HepG2 (cell line): ENCODE data around the gene ATP6V0D1. TPM values are rescaled to one million over a fixed set of nuclear protein-coding genes. Genes with fewer than 3 reads are reported as not detected.

Source experiments
- ATF3 ChIP-seq: sonication (generic); formaldehyde crosslinking; IDR thresholded peaks from 2 replicates; pipeline ENCODE4 v1.4.0; 2020; ENCODE audit warnings: missing genetic modification reagents
- HNRNPUL1 ChIP-seq: fragments of 200-400 bp; formaldehyde crosslinking; IDR thresholded peaks from 2 replicates; pipeline ENCODE4 v1.6.1; 2017; ENCODE audit warnings: low read depth, mild to moderate bottlenecking, low read length, moderate library complexity
- HOXA5 ChIP-seq: sonication (generic); formaldehyde crosslinking; IDR thresholded peaks from 2 replicates; pipeline ENCODE4 v1.4.0; 2020; ENCODE audit warnings: missing genetic modification reagents
- MED1 ChIP-seq: sonication (generic); formaldehyde crosslinking; IDR thresholded peaks from 2 replicates; pipeline ENCODE4 v1.4.0; 2020; ENCODE audit warnings: missing genetic modification reagents
- RBM22 ChIP-seq: fragments of 200-400 bp; formaldehyde crosslinking; optimal IDR thresholded peaks from 2 replicates; pipeline ENCODE3; 2017; ENCODE audit warnings: mild to moderate bottlenecking, low read length, moderate library complexity
- ZMYM4 ChIP-seq: sonication (generic); formaldehyde crosslinking; IDR thresholded peaks from 2 replicates; pipeline ENCODE4 v1.8.1; 2023; ENCODE audit warnings: mild to moderate bottlenecking, missing genetic modification reagents
- ZNF101 ChIP-seq: sonication (generic); formaldehyde crosslinking; IDR thresholded peaks from 2 replicates; pipeline ENCODE4 v1.4.0; 2020; ENCODE audit warnings: mild to moderate bottlenecking, low read depth, missing genetic modification reagents, borderline replicate concordance
- ZNF142 ChIP-seq: sonication (generic); formaldehyde crosslinking; IDR thresholded peaks from 2 replicates; pipeline ENCODE4 v1.4.0; 2020; ENCODE audit warnings: missing genetic modification reagents
- ZNF264 ChIP-seq: sonication (generic); formaldehyde crosslinking; IDR thresholded peaks from 2 replicates; pipeline ENCODE4 v1.4.0; 2020; ENCODE audit warnings: missing genetic modification reagents
- ZNF34 ChIP-seq: sonication (generic); formaldehyde crosslinking; IDR thresholded peaks from 2 replicates; pipeline ENCODE4 v1.4.0; 2020; ENCODE audit warnings: mild to moderate bottlenecking, missing genetic modification reagents, borderline replicate concordance
- ZNF652 ChIP-seq: IDR thresholded peaks from 2 replicates; pipeline ENCODE4 v1.6.1; 2016; ENCODE audit warnings: low read depth, borderline replicate concordance
- ZNF672 ChIP-seq: sonication (generic); formaldehyde crosslinking; IDR thresholded peaks from 2 replicates; pipeline ENCODE4 v1.8.1; 2022; ENCODE audit warnings: missing genetic modification reagents
- ZNF775 ChIP-seq: sonication (generic); formaldehyde crosslinking; IDR thresholded peaks from 2 replicates; pipeline ENCODE4 v1.4.0; 2020; ENCODE audit warnings: missing genetic modification reagents, mild to moderate bottlenecking, moderate library complexity, borderline replicate concordance
- polyA plus RNA-seq, 8 experiments: library from polyadenylated mRNA; depleted of rRNA in 3 of 8; stranded (reverse) in 7 of 8; unstranded in 1 of 8; fragments of >200 nt; fragmentation: Illumina TruSeq in 4 of 8; extraction: Trizol in 4 of 8; gene quantifications; 2 replicates each; pipeline versions ENCODE4 v1.2.1 to v1.2.3, GENCODE V29; 2011 to 2016; ENCODE audit warnings: low read depth in 4 of 8, missing spikeins in 1 of 8, mixed read lengths in 1 of 8; ENCODE audit not compliant: insufficient read depth in 1 of 8
- total RNA-seq, 5 experiments: library from RNA; depleted of rRNA; stranded (reverse); fragments of >200 nt; fragmentation: Illumina TruSeq; extraction: Trizol; gene quantifications; 2 replicates each; pipeline ENCODE4 v1.2.3, GENCODE V29; 2016; ENCODE audit warnings: low read depth in 1 of 5
- TF ChIP-seq, protein P1 (sequence below): sonication (generic); formaldehyde crosslinking; IDR thresholded peaks from 2 replicates; pipeline ENCODE4 v1.5.0; 2020; ENCODE audit warnings: missing genetic modification reagents, mild to moderate bottlenecking, borderline replicate concordance
- TF ChIP-seq, protein P2 (sequence below): sonication (generic); formaldehyde crosslinking; IDR thresholded peaks from 2 replicates; pipeline ENCODE4 v1.5.0; 2020; ENCODE audit warnings: missing genetic modification reagents
- TF ChIP-seq, protein P3 (sequence below): sonication (generic); formaldehyde crosslinking; IDR thresholded peaks from 2 replicates; pipeline ENCODE4 v1.5.1; 2020; ENCODE audit warnings: missing genetic modification reagents, mild to moderate bottlenecking, borderline replicate concordance
- TF ChIP-seq, protein P4 (sequence below): sonication (generic); formaldehyde crosslinking; IDR thresholded peaks from 2 replicates; pipeline ENCODE4 v1.9.0; 2021; ENCODE audit warnings: missing genetic modification reagents, borderline replicate concordance

ATP6V0D1 gene
- total and polyA plus RNA-seq, 2 of the 13 experiments (the other 11 are each of a cell fraction or from before 2014, with no cell fraction given): 51.1 to 61.3 TPM

GRCh38 chr16:67528222-67528869, 47.4 kb upstream of the ATP6V0D1 start, which contains the start of gene RIPOR1 (continued):
- TF ChIP-seq, protein P1, sequence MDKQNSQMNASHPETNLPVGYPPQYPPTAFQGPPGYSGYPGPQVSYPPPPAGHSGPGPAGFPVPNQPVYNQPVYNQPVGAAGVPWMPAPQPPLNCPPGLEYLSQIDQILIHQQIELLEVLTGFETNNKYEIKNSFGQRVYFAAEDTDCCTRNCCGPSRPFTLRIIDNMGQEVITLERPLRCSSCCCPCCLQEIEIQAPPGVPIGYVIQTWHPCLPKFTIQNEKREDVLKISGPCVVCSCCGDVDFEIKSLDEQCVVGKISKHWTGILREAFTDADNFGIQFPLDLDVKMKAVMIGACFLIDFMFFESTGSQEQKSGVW: no peak
- TF ChIP-seq, protein P2, sequence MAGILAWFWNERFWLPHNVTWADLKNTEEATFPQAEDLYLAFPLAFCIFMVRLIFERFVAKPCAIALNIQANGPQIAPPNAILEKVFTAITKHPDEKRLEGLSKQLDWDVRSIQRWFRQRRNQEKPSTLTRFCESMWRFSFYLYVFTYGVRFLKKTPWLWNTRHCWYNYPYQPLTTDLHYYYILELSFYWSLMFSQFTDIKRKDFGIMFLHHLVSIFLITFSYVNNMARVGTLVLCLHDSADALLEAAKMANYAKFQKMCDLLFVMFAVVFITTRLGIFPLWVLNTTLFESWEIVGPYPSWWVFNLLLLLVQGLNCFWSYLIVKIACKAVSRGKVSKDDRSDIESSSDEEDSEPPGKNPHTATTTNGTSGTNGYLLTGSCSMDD (CRISPR knock-in tag): no peak
- TF ChIP-seq RBM22: no peak
- TF ChIP-seq ZNF34: no peak
- TF ChIP-seq ZNF672: no peak
- no peak; the same call in 1 of the 2 replicates for TF ChIP-seq HOXA5 (CRISPR knock-in tag)
- TF ChIP-seq ZNF775 (CRISPR knock-in tag): no peak
- TF ChIP-seq MED1 (CRISPR knock-in tag): 0 out of 2 replicates have a peak, but pooled peaks have one; percentile 1
- TF ChIP-seq ZNF101 (CRISPR knock-in tag): no peak
- TF ChIP-seq ZNF264 (CRISPR knock-in tag): no peak
- TF ChIP-seq HNRNPUL1: no peak
- TF ChIP-seq, protein P3, sequence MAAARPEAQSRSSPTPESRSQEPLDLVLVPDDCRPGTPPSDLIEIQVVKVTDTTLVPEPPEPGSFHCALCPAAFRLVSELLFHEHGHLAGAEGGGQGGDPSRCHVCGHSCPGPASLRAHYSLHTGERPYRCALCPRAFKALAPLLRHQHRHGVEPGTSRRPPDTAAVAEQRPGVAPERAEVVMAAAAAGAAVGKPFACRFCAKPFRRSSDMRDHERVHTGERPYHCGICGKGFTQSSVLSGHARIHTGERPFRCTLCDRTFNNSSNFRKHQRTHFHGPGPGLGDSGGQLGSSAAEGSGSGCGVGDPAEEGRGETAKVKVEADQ (CRISPR knock-in tag): no peak
- TF ChIP-seq, protein P4, sequence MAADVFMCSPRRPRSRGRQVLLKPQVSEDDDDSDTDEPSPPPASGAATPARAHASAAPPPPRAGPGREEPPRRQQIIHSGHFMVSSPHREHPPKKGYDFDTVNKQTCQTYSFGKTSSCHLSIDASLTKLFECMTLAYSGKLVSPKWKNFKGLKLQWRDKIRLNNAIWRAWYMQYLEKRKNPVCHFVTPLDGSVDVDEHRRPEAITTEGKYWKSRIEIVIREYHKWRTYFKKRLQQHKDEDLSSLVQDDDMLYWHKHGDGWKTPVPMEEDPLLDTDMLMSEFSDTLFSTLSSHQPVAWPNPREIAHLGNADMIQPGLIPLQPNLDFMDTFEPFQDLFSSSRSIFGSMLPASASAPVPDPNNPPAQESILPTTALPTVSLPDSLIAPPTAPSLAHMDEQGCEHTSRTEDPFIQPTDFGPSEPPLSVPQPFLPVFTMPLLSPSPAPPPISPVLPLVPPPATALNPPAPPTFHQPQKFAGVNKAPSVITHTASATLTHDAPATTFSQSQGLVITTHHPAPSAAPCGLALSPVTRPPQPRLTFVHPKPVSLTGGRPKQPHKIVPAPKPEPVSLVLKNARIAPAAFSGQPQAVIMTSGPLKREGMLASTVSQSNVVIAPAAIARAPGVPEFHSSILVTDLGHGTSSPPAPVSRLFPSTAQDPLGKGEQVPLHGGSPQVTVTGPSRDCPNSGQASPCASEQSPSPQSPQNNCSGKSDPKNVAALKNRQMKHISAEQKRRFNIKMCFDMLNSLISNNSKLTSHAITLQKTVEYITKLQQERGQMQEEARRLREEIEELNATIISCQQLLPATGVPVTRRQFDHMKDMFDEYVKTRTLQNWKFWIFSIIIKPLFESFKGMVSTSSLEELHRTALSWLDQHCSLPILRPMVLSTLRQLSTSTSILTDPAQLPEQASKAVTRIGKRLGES (CRISPR knock-in tag): no peak
- no peak for TF ChIP-seq ZNF652 (CRISPR knock-in tag)
- no peak for TF ChIP-seq ATF3 (CRISPR knock-in tag)
- no peak for TF ChIP-seq ZMYM4
- no peak for TF ChIP-seq ZNF142 (CRISPR knock-in tag)
